ENCODE results near the gene RPP38.

GRCh38 chr10:15136129-15137035, 39.2 kb downstream of the RPP38 start:
- TF ChIP-seq CTCF (conservative IDR thresholded peaks at IDR 0.05 in 1 of 2, IDR thresholded peaks at IDR 0.05 in 1 of 2; ENCODE audit: low read depth in 1 of 2, low read length in 2 of 2) (no peak), EZH2 (IDR thresholded peaks at IDR 0.05; ENCODE audit: low read length, missing control alignments) (no peak)
